Effector memory CD4-positive, alpha-beta T cell (primary cell): ENCODE results near the gene DPP6.

Experiments used
- DNase-seq, 3 donors: peaks; one replicate each; pipeline ENCODE4 v3.0.0-alpha.2; 2020
- H3K27ac ChIP-seq: 2 replicates; pipeline ENCODE4 v1.7.0; 2013; ENCODE audit warnings: mild to moderate bottlenecking, low read length, moderate library complexity; ENCODE audit not compliant: insufficient read depth, poor library complexity, severe bottlenecking
- H3K27me3 ChIP-seq: replicated peaks from 2 replicates; pipeline ENCODE4 v1.7.0; 2013; ENCODE audit warnings: mild to moderate bottlenecking, low read length; ENCODE audit not compliant: insufficient read depth, control insufficient read depth, poor library complexity, severe bottlenecking
- H3K36me3 ChIP-seq: 2 replicates; pipeline ENCODE4 v1.7.0; 2013; ENCODE audit warnings: mild to moderate bottlenecking, low read length, moderate library complexity; ENCODE audit not compliant: control insufficient read depth, insufficient read depth
- H3K4me1 ChIP-seq: 2 replicates; pipeline ENCODE4 v1.7.0; 2013; ENCODE audit warnings: low read length, mild to moderate bottlenecking; ENCODE audit not compliant: control insufficient read depth, insufficient read depth, poor library complexity, severe bottlenecking
- H3K4me3 ChIP-seq: 2 replicates; pipeline ENCODE4 v1.7.0; 2013; ENCODE audit warnings: low read length, low read depth, mild to moderate bottlenecking; ENCODE audit not compliant: insufficient read depth, poor library complexity, severe bottlenecking
- H3K9me3 ChIP-seq: 2 replicates; pipeline ENCODE4 v1.7.0; 2013; ENCODE audit warnings: mild to moderate bottlenecking, low read length, moderate library complexity; ENCODE audit not compliant: control insufficient read depth

The DPP6 gene

DNA sequence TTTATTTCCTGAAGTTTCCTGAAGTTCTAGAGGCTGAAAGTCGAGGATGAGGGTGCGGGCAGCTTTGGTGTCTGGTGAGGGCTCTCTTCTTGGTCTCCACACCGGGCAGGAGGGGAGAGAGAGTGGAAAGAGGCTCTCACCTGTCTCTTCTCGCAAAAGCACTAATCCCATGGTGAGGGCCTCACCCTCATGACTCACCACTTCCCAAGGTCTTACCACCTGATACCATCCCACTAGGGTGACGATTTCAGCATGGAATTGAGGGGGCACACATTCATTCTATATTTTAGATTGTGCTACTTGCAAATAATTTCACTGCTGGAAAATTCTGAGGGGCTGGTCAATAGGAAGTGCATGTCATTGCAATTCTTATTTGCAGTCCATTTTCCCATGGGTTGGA is 292.9 kb downstream of the DPP6 start:
- Histone ChIP-seq H3K36me3 (no peaks in the 10 kb centered on the region), H3K27ac (no peak overlapping the region), H3K4me3 (no peak overlapping the region), H3K4me1 (no peaks in the 10 kb centered on the region), H3K9me3 (no peaks in the 10 kb centered on the region), H3K27me3 (no peaks in the 10 kb centered on the region)
- no peak for DNase-seq

DNA sequence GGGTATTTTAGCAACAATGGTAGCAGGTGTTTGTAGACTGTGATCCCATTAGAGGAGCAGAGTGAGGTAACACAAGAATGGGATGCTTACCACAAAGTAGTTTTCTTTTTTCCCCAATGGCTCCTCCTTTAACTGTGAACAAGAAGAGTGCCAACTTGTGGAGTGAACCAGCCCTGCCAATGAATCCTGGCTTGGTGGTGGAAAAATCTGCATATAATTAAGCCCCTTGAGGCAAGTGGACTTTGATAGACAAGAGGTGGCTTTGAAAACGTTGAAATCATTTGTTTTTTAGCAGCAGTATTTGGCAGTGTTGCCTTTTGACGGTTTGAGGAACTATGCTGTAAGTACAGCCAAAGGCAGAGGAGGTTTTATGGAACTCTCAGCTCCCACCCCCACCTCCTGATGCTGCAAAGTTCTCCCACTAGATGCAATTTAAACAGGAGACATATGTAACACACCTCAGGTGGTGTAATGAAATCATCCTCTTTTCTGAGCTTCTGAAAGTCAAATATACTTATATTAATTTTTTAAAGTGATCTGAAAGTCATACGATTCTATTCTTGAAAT is 295.6 kb downstream of the DPP6 start:
- Histone ChIP-seq H3K4me1 (no peaks in the 10 kb centered on the region), H3K27me3 (no peaks in the 10 kb centered on the region), H3K4me3 (no peak overlapping the region), H3K9me3 (no peaks in the 10 kb centered on the region), H3K36me3 (no peaks in the 10 kb centered on the region), H3K27ac (no peak overlapping the region)
- no peak for DNase-seq

DNA sequence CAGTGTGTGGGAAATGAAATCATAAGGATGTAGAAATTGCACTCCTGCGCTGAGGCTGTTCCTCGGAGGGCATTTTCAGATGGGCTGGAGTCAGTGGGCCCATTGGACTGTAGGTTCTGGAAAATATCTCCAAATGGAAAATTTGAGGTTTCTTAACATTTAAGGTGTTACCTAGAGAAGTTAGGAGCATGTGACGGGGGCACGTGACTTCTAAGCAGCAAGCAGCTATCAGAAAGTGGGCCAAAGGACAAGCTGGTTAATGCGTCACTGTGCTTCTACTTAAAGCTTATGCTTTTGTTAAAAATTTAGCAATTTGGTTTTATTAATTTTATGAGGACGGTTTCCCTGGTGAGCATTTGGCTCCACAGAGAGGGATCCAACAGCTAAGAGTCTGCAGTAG is 298.7 kb downstream of the DPP6 start:
- H3K36me3 ChIP-seq: no peaks in the 10 kb centered on the region

DNA sequence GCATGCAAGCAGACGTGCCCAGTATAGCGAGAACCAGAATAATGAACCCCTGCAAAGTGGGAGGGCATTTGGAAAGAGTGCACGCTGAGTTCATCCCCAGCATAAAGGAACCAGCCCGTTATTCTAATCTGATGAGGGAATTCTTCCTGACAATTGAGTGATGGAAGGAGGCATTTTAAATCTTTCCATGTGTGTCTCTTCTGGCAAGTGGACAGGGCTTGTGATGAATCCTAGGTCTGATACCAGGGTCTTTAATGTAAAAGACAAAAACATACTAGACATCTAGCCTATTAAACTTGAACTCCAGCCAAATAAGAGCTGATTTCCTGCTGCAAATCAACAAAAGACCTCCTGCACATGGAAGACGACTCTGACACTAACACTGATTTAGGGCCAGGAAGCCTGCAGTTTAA is 301.2 kb downstream of the DPP6 start:
- H3K4me1 ChIP-seq: no peaks in the 10 kb centered on the region
- no peak overlapping the region for H3K4me3 ChIP-seq

More for the DNA sequence above, 298.7 kb downstream of the DPP6 start:
- Histone ChIP-seq H3K27ac (no peak overlapping the region), H3K27me3 (no peaks in the 10 kb centered on the region), H3K4me1 (no peaks in the 10 kb centered on the region), H3K9me3 (no peaks in the 10 kb centered on the region), H3K4me3 (no peak overlapping the region)
- no peak for DNase-seq

DNA sequence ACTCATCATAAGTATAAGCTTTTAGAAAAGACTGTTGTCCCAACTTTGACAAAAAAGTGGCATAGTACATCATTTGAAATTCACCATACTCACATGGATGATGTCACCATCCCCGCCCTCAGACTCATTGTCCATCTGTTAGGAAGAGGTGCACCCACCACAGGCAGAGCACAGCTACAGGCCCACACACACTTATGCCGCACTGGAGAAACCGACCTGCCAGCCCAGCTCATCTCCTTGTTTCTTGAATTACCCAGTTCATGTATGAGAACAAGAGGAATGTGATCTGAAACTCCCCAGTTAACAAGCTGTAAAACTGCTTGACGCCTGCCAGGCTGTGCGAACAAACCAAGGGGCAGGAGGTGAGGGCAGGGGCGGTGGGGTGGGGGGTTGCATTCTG is 312.0 kb downstream of the DPP6 start:
- Histone ChIP-seq H3K9me3 (no peaks in the 10 kb centered on the region), H3K4me1 (no peaks in the 10 kb centered on the region), H3K4me3 (no peak overlapping the region), H3K27ac (no peak overlapping the region), H3K36me3 (no peaks in the 10 kb centered on the region), H3K27me3 (no peaks in the 10 kb centered on the region)
- no peak for DNase-seq

More for the DNA sequence above, 301.2 kb downstream of the DPP6 start:
- Histone ChIP-seq H3K9me3 (no peaks in the 10 kb centered on the region), H3K27ac (no peak overlapping the region), H3K36me3 (no peaks in the 10 kb centered on the region), H3K27me3 (no peaks in the 10 kb centered on the region)
- no peak for DNase-seq

DNA sequence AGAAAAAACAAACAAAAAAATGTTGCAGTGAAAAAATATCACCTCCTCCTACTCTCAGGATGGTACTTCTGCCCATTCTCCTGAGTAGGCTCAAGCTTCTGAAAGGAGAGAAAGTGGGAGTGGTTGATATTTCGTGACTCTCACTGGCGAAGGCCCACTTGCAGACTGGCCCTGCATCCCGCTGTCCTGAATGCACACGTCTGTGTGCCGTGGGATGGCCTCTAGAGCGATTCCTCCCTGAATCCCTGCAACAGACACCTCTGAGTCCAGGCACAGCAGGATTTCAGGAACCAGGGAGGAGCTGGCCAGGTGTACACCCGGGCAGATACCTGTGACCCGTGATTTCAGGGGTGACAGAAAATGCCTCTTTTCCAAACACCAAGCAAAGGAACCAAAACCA is 319.2 kb downstream of the DPP6 start:
- Histone ChIP-seq H3K27ac (no peak overlapping the region), H3K4me1 (no peaks in the 10 kb centered on the region), H3K9me3 (no peaks in the 10 kb centered on the region), H3K36me3 (no peaks in the 10 kb centered on the region), H3K27me3 (no peaks in the 10 kb centered on the region), H3K4me3 (no peak overlapping the region)
- DNase-seq: no peak

DNA sequence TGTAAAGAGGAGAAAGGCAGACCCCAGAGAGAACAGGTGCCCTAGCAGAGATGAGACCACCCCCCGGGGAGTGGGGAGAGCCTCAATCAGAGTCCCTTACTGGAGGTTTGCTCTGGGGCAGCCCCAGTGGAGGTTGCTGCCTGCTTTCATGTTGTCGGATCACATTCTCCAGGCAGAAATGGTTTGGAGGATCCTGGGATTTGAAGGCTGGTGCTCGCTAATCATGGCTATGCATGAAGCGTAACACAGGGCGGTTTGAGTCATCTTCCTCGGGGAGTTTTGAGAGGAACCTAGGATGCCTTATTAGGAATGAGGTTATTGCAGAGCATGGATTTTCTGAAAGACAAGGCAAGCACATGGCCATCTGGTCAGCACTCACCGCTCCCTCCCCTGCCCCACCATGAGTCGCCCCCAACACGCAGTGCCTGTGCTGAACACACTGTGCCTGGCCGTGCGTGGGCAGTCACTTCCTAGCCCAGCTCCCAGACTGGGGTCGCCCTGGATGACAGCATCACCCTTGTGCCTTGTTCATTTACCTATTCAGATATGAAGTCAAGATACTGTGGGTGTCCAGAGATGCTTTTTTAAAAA is 319.9 kb downstream of the DPP6 start:
- no peak overlapping the region for H3K27ac ChIP-seq
- no peak overlapping the region for H3K4me3 ChIP-seq
- H3K36me3 ChIP-seq: no peaks in the 10 kb centered on the region
- H3K27me3 ChIP-seq: no peaks in the 10 kb centered on the region
- no peaks in the 10 kb centered on the region for H3K4me1 ChIP-seq
- H3K9me3 ChIP-seq: no peaks in the 10 kb centered on the region
- no peak for DNase-seq

DNA sequence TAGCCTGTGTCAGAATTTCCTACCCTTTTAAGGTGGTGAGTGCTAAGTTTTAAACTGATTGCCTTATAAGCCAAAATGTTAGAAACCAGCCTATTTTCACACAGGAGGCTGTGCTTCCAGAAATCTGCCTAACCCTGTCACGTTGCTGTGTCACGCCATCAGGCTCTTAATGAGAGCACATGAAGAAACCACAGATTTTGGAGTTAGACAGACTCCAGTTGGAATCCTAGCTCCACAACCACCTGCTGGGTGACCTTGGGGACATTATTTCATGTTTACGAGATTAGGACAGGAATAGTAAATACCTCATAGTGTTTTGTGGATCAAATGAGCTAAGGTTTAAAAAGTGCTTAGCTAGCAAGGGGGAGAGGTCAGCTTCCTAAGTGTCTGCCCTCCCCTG is 321.8 kb downstream of the DPP6 start:
- no peak for DNase-seq
- Histone ChIP-seq H3K27ac (no peak overlapping the region), H3K9me3 (no peaks in the 10 kb centered on the region), H3K36me3 (no peaks in the 10 kb centered on the region), H3K27me3 (no peaks in the 10 kb centered on the region), H3K4me1 (no peaks in the 10 kb centered on the region), H3K4me3 (no peak overlapping the region)

DNA sequence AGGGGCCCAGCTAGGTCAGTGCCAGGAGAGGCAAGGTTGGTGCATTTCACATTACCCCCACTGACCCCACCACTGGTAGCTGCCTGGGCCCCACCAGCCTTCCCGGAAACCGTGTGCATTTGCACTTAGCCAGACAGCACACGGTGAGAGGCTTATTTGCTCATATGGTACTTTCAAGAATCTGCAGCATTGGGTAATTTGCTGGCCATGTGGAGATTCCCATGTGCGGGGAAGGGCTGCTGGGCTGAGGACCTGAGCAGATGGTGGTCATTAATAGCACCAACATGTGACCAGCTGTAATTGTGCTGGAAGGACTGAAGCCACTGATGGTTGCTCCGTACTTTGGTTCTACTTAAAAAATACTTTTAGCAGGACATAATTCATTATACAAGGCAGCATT is 323.8 kb downstream of the DPP6 start:
- DNase-seq: no peak
- no peaks in the 10 kb centered on the region for H3K4me1 ChIP-seq

DNA sequence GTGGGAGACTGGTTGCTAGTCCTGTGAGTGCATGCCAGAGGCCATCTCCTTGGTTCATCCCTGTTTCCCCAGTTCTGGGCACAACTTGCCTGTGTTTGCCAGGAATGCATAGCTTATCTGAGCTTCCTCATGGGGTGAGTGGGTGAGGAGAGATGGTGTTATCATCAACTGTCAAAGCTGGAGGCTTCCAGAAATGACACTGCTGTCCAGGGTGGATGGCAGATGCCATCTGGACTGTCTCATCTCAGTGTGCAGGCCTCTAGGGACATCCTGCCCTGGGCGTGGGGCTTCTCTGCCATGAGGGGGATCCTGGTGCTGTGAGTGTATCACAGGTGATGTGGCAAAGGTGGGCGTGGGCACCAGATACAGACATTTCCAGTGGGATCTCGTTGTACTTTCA is 328.6 kb downstream of the DPP6 start:
- Histone ChIP-seq H3K27ac (no peak overlapping the region), H3K27me3 (no peaks in the 10 kb centered on the region), H3K4me3 (no peak overlapping the region), H3K9me3 (no peaks in the 10 kb centered on the region), H3K36me3 (no peaks in the 10 kb centered on the region), H3K4me1 (no peaks in the 10 kb centered on the region)
- DNase-seq: no peak

More for the DNA sequence above, 323.8 kb downstream of the DPP6 start:
- H3K27ac ChIP-seq: no peak overlapping the region
- no peaks in the 10 kb centered on the region for H3K27me3 ChIP-seq
- H3K9me3 ChIP-seq: no peaks in the 10 kb centered on the region
- no peak overlapping the region for H3K4me3 ChIP-seq
- H3K36me3 ChIP-seq: no peaks in the 10 kb centered on the region
